BLaER1 (cell line): Measurements from ENCODE around the gene AFF1.
A peak's percentile ranks its signal among the peaks of the same experiment; 100 is the strongest.
"Not testable (repeated sequence)": the region's sequence is repeated elsewhere in the genome, so short reads cannot be mapped to it uniquely, and the experiment has no call there.

Experiments used
- H3K27ac ChIP-seq: shearing (Covaris generic); formaldehyde crosslinking; 2 replicates; pipeline ENCODE4 v1.8.1; 2022
- H3K27me3 ChIP-seq: shearing (Covaris generic); formaldehyde crosslinking; 2 replicates; pipeline ENCODE4 v1.8.1; 2022
- H3K36me3 ChIP-seq: shearing (Covaris generic); formaldehyde crosslinking; 2 replicates; pipeline ENCODE4 v1.8.1; 2022
- H3K4me1 ChIP-seq: shearing (Covaris generic); formaldehyde crosslinking; 2 replicates; pipeline ENCODE4 v1.8.1; 2022
- H3K4me2 ChIP-seq: shearing (Covaris generic); formaldehyde crosslinking; 2 replicates; pipeline ENCODE4 v1.8.1; 2022
- H3K4me3 ChIP-seq: shearing (Covaris generic); formaldehyde crosslinking; 2 replicates; pipeline ENCODE4 v1.8.1; 2022
- H3K9ac ChIP-seq: shearing (Covaris generic); formaldehyde crosslinking; 2 replicates; pipeline ENCODE4 v1.8.1; 2022
- H3K9me3 ChIP-seq: shearing (Covaris generic); formaldehyde crosslinking; 2 replicates; pipeline ENCODE4 v1.8.1; 2022
- H4K20me1 ChIP-seq: shearing (Covaris generic); formaldehyde crosslinking; 2 replicates; pipeline ENCODE4 v1.8.1; 2022
- Cebpa-rat ChIP-seq: shearing (Covaris generic); IDR thresholded peaks from 2 replicates; pipeline ENCODE4 v1.8.1; 2022

The AFF1 gene

GRCh38 chr4:86993909-86994681 is 59.3 kb downstream of the AFF1 start:
- TF ChIP-seq Cebpa-rat, result no peak
- Histone ChIP-seq H3K4me3 (no peak overlapping the region), H3K4me2 (no peak overlapping the region), H4K20me1 (peaks cover 41% of the 10 kb centered on the region), H3K36me3 (peaks cover 40% of the 10 kb centered on the region), H3K27me3 (no peaks in the 10 kb centered on the region), H3K4me1 (peaks cover 36% of the 10 kb centered on the region), H3K9me3 (peaks cover 9% of the 10 kb centered on the region), H3K9ac (no peak overlapping the region), H3K27ac (no peak overlapping the region)

GRCh38 chr4:86994686-86995085 is 59.9 kb downstream of the AFF1 start:
- Histone ChIP-seq H3K4me2 (no peak overlapping the region), H3K9ac (no peak overlapping the region), H4K20me1 (peaks cover 47% of the 10 kb centered on the region), H3K36me3 (peaks cover 37% of the 10 kb centered on the region), H3K27me3 (no peaks in the 10 kb centered on the region), H3K9me3 (peaks cover 9% of the 10 kb centered on the region), H3K4me1 (peaks cover 42% of the 10 kb centered on the region), H3K4me3 (no peak overlapping the region), H3K27ac (no peak overlapping the region)
- TF ChIP-seq Cebpa-rat, result no peak

- H3K9ac ChIP-seq, H3K4me2 ChIP-seq, H3K4me3 ChIP-seq, H3K27me3 ChIP-seq, H3K9me3 ChIP-seq, H3K27ac ChIP-seq: not testable (repeated sequence)
- Histone ChIP-seq H4K20me1 (peaks cover 53% of the 10 kb centered on the region), H3K4me1 (peaks cover 57% of the 10 kb centered on the region), H3K36me3 (peaks cover 29% of the 10 kb centered on the region)
Measured at GRCh38 chr4:86996510-86996909, 61.7 kb downstream of the AFF1 start.

- peaks cover 40% of the 10 kb centered on the region for H4K20me1 ChIP-seq
- TF ChIP-seq Cebpa-rat, result no peak
- no peak overlapping the region for H3K9ac ChIP-seq
- H3K4me1 ChIP-seq, result peaks cover 76% of the 10 kb centered on the region
- peaks cover 9% of the 10 kb centered on the region for H3K9me3 ChIP-seq
- H3K27me3 ChIP-seq, result no peaks in the 10 kb centered on the region
- peaks cover 30% of the 10 kb centered on the region for H3K36me3 ChIP-seq
- H3K27ac ChIP-seq, result no peak overlapping the region
- H3K4me3 ChIP-seq, result no peak overlapping the region
- H3K4me2 ChIP-seq, result peak overlapping the region; percentile 66
Measured at GRCh38 chr4:86999136-86999643, 64.4 kb downstream of the AFF1 start.

GRCh38 chr4:87002682-87003043 is 67.9 kb downstream of the AFF1 start:
- H3K9ac ChIP-seq, result no peak overlapping the region
- H3K4me3 ChIP-seq, result no peak overlapping the region
- no peaks in the 10 kb centered on the region for H3K9me3 ChIP-seq
- H3K27me3 ChIP-seq, result no peaks in the 10 kb centered on the region
- no peak for TF ChIP-seq Cebpa-rat
- no peak overlapping the region for H3K27ac ChIP-seq
- H3K4me1 ChIP-seq, result peaks cover 77% of the 10 kb centered on the region
- peaks cover 15% of the 10 kb centered on the region for H3K36me3 ChIP-seq
- H3K4me2 ChIP-seq, result no peak overlapping the region
- H4K20me1 ChIP-seq, result peaks cover 38% of the 10 kb centered on the region

GRCh38 chr4:87003266-87003665 is 68.5 kb downstream of the AFF1 start:
- no peak overlapping the region for H3K4me3 ChIP-seq
- H3K9me3 ChIP-seq, result no peaks in the 10 kb centered on the region
- H3K4me2 ChIP-seq, result peak overlapping the region; percentile 15; the same call in 1 of the 2 replicates
- no peak for TF ChIP-seq Cebpa-rat
- H3K9ac ChIP-seq, result no peak overlapping the region
- H3K4me1 ChIP-seq, result peaks cover 71% of the 10 kb centered on the region
- peaks cover 38% of the 10 kb centered on the region for H4K20me1 ChIP-seq
- H3K36me3 ChIP-seq, result peaks cover 15% of the 10 kb centered on the region
- no peak overlapping the region for H3K27ac ChIP-seq
- no peaks in the 10 kb centered on the region for H3K27me3 ChIP-seq

- peaks cover 69% of the 10 kb centered on the region for H3K4me1 ChIP-seq
- H3K27me3 ChIP-seq, result no peaks in the 10 kb centered on the region
- H3K4me3 ChIP-seq, result peak overlapping the region; percentile 90
- H3K4me2 ChIP-seq, result peak overlapping the region; percentile 93
- peak overlapping the region; percentile 95 for H3K27ac ChIP-seq
- TF ChIP-seq Cebpa-rat, result no peak
- peaks cover 38% of the 10 kb centered on the region for H4K20me1 ChIP-seq
- peak overlapping the region; percentile 96 for H3K9ac ChIP-seq
- H3K36me3 ChIP-seq, result peaks cover 15% of the 10 kb centered on the region
- H3K9me3 ChIP-seq, result no peaks in the 10 kb centered on the region
Measured at GRCh38 chr4:87005369-87005689, 70.5 kb downstream of the AFF1 start.

GRCh38 chr4:87005690-87006425 is 71.0 kb downstream of the AFF1 start:
- H3K27ac ChIP-seq, result peak overlapping the region; percentile 95
- no peak for TF ChIP-seq Cebpa-rat
- no peaks in the 10 kb centered on the region for H3K9me3 ChIP-seq
- H3K36me3 ChIP-seq, result peaks cover 15% of the 10 kb centered on the region
- H3K4me1 ChIP-seq, result peaks cover 70% of the 10 kb centered on the region
- H3K4me3 ChIP-seq, result peak overlapping the region; percentile 90
- peak overlapping the region; percentile 96 for H3K9ac ChIP-seq
- no peaks in the 10 kb centered on the region for H3K27me3 ChIP-seq
- H3K4me2 ChIP-seq, result peak overlapping the region; percentile 93
- H4K20me1 ChIP-seq, result peaks cover 43% of the 10 kb centered on the region

- peaks cover 13% of the 10 kb centered on the region for H3K36me3 ChIP-seq
- H3K27me3 ChIP-seq, result no peaks in the 10 kb centered on the region
- H3K9ac ChIP-seq, result peak overlapping the region; percentile 96
- H3K9me3 ChIP-seq, result no peaks in the 10 kb centered on the region
- H3K4me2 ChIP-seq, result peak overlapping the region; percentile 93
- peaks cover 70% of the 10 kb centered on the region for H3K4me1 ChIP-seq
- TF ChIP-seq Cebpa-rat, result no peak
- H4K20me1 ChIP-seq, result peaks cover 48% of the 10 kb centered on the region
- peak overlapping the region; percentile 90 for H3K4me3 ChIP-seq
- H3K27ac ChIP-seq, result peak overlapping the region; percentile 95
Measured at GRCh38 chr4:87006426-87006675, 71.5 kb downstream of the AFF1 start.

GRCh38 chr4:87006676-87007527 is 72.1 kb downstream of the AFF1 start:
- Histone ChIP-seq H4K20me1 (peaks cover 54% of the 10 kb centered on the region), H3K9ac (peak overlapping the region; percentile 96), H3K4me2 (peak overlapping the region; percentile 93), H3K36me3 (peaks cover 8% of the 10 kb centered on the region; the same call in 1 of the 2 replicates), H3K4me1 (peaks cover 71% of the 10 kb centered on the region), H3K9me3 (no peaks in the 10 kb centered on the region), H3K27ac (peak overlapping the region; percentile 95), H3K27me3 (no peaks in the 10 kb centered on the region), H3K4me3 (peak overlapping the region; percentile 90)
- TF ChIP-seq Cebpa-rat, result no peak
